A673 (cell line): ENCODE data around the gene ENOPH1. TPM values are rescaled to one million over a fixed set of nuclear protein-coding genes. Genes with fewer than 3 reads are reported as not detected.

ENCODE experiments used
- BruUV-seq: library from RNA; stranded (reverse); fragments of 400-500 nt; replicated peaks from 2 replicates; lab custom pipeline; 2021; lab: Mats Ljungman, UMichigan
- CTCF ChIA-PET: fragments of 300-600 bp; sonication (Branson Sonifier 250); formaldehyde crosslinking; loops from one replicate; lab custom pipeline; 2022; ENCODE audit warnings: antibody characterized with exemption; lab: Charles Lee
- POLR2A ChIA-PET: fragments of 300-600 bp; sonication (Branson Sonifier 250); formaldehyde crosslinking; loops from one replicate; lab custom pipeline; 2022; ENCODE audit warnings: antibody characterized with exemption; ENCODE audit not compliant: low non-redundant PET; lab: Charles Lee
- DNase-seq: peaks from one replicate; pipeline ENCODE4 v3.0.0-alpha.2; 2015; ENCODE audit warnings: low spot score
- H3K27ac ChIP-seq: fragments of 200-600 bp; sonication (generic); 2 replicates; pipeline ENCODE4 v1.5.1; 2016; ENCODE audit warnings: mixed run types, low read depth, mild to moderate bottlenecking, mixed read lengths, antibody characterized with exemption, low read length; ENCODE audit not compliant: poor library complexity, severe bottlenecking
- H3K27me3 ChIP-seq: fragments of 200-600 bp; sonication (generic); replicated peaks from 2 replicates; pipeline ENCODE4 v1.6.1; 2017; ENCODE audit warnings: mixed run types, low read depth, mild to moderate bottlenecking, mixed read lengths, antibody characterized with exemption, low read length; ENCODE audit not compliant: insufficient read depth, poor library complexity
- H3K36me3 ChIP-seq: fragments of 200-600 bp; sonication (generic); 2 replicates; pipeline ENCODE4 v1.6.1; 2016; ENCODE audit warnings: mixed run types, mild to moderate bottlenecking, mixed read lengths, antibody characterized with exemption, low read length; ENCODE audit not compliant: insufficient read depth, poor library complexity, severe bottlenecking
- H3K4me1 ChIP-seq: fragments of 200-600 bp; sonication (generic); 2 replicates; pipeline ENCODE4 v1.6.1; 2017; ENCODE audit warnings: mixed run types, mild to moderate bottlenecking, mixed read lengths, antibody characterized with exemption, low read length; ENCODE audit not compliant: insufficient read depth, poor library complexity, severe bottlenecking
- H3K4me3 ChIP-seq: fragments of 200-600 bp; sonication (generic); 2 replicates; pipeline ENCODE4 v1.5.1; 2016; ENCODE audit warnings: low read depth, mixed run types, mild to moderate bottlenecking, mixed read lengths, low read length; ENCODE audit not compliant: poor library complexity, severe bottlenecking
- H3K9me3 ChIP-seq: fragments of 200-600 bp; sonication (generic); 2 replicates; pipeline ENCODE4 v1.6.1; 2016; ENCODE audit warnings: mixed run types, low read depth, mild to moderate bottlenecking, mixed read lengths, antibody characterized with exemption, low read length; ENCODE audit not compliant: poor library complexity, severe bottlenecking
- EZH2 ChIP-seq: fragments of 200-600 bp; sonication (generic); IDR thresholded peaks from 2 replicates; pipeline ENCODE4 v1.6.1; 2017; ENCODE audit warnings: borderline replicate concordance, low read depth, mild to moderate bottlenecking, mixed read lengths, antibody characterized with exemption, low read length; ENCODE audit not compliant: poor library complexity, severe bottlenecking
- intact Hi-C: fragments of 100-400 bp; cut with micrococcal nuclease; formaldehyde crosslinking; loops from one replicate; pipeline ENCODE4 v1.10.0; 2022; ENCODE audit not compliant: unreplicated experiment
- total RNA-seq: library from RNA; stranded (reverse); gene quantifications from 2 replicates; pipeline ENCODE4 v1.2.3, GENCODE V29; 2021
- TF ChIP-seq, protein P1 (sequence below): fragments of 300-800, 200-600 bp; sonication (generic); conservative IDR thresholded peaks from 2 replicates; pipeline ENCODE4 v1.5.1; 2017; ENCODE audit warnings: low read depth, mild to moderate bottlenecking, antibody characterized with exemption, low read length, moderate library complexity, mixed read lengths

The ENOPH1 gene
- total RNA-seq, 1 experiment from 2014 or later: 29.3 TPM

DNA sequence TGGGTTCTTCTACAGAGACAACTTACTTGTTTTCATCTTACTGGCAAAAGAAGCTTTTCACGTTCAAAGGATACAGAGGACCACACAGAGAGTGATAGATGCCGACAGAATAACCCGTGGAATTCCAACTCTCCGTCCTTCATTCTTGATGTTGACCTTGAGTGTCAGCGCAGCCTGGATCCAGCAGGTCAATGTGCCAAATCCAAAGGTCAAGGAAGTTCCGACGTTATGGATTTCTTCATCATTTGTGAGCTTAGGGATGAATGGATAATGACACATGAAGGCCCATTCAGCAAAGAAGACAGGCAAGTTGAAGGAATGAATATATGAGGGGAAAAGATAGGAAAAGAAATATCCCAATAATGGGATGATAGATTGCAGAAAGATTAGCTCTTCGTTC, 59.6 kb downstream of the ENOPH1 start:
- POLR2A ChIA-PET: no interaction called here
- Histone ChIP-seq H3K27me3 (no peaks in the 10 kb centered on the region), H3K27ac (no peak overlapping the region), H3K36me3 (no peaks in the 10 kb centered on the region), H3K4me1 (no peaks in the 10 kb centered on the region), H3K9me3 (no peaks in the 10 kb centered on the region), H3K4me3 (no peak overlapping the region)
- CTCF ChIA-PET: no interaction called here
- no peak for DNase-seq
- TF ChIP-seq, protein P1, sequence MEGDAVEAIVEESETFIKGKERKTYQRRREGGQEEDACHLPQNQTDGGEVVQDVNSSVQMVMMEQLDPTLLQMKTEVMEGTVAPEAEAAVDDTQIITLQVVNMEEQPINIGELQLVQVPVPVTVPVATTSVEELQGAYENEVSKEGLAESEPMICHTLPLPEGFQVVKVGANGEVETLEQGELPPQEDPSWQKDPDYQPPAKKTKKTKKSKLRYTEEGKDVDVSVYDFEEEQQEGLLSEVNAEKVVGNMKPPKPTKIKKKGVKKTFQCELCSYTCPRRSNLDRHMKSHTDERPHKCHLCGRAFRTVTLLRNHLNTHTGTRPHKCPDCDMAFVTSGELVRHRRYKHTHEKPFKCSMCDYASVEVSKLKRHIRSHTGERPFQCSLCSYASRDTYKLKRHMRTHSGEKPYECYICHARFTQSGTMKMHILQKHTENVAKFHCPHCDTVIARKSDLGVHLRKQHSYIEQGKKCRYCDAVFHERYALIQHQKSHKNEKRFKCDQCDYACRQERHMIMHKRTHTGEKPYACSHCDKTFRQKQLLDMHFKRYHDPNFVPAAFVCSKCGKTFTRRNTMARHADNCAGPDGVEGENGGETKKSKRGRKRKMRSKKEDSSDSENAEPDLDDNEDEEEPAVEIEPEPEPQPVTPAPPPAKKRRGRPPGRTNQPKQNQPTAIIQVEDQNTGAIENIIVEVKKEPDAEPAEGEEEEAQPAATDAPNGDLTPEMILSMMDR: no peak
- TF ChIP-seq EZH2: no peak
- BruUV-seq: no TSS peak
- intact Hi-C loops: no loop called here

DNA sequence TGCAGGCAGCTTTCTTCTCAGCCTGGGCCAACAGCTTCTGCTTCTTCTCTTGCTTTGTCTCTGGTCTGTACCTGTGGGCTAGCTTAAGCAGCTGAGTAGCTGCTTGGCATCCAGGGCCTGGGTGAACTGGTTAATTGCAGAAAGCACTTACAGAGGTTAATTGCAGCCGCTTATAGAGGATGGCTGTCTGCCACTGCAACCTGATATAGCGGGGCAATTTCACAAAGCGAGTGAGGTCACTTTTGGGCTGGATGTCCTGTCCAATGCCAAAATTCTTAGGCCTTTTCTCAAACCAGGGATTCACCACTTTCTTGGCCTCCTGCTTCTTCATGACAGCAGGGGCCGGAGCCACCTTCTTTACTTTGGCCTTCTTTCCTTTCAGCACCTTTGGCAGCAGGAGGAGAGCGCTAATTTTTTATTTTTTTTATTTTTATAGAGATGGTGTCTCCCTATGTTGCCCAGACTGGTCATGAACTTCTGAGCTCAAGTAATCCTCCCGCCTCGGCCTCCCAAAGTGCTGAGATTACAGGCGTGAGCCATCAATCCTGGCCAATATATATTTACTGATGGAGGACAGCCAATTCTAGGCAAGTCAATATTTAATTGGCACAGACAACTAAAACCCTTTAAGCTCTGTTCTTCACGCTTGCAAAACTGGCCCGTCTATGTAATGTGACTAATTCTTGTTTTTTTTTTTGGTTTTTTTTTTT, 61.0 kb downstream of the ENOPH1 start:
- BruUV-seq: no TSS peak
- Histone ChIP-seq H3K27ac (no peak overlapping the region), H3K36me3 (no peaks in the 10 kb centered on the region), H3K4me1 (no peaks in the 10 kb centered on the region), H3K27me3 (no peaks in the 10 kb centered on the region), H3K9me3 (no peaks in the 10 kb centered on the region), H3K4me3 (no peak overlapping the region)
- intact Hi-C loops: no loop called here
- POLR2A ChIA-PET: no interaction called here
- DNase-seq: no peak
- CTCF ChIA-PET: no interaction called here
- no peak for TF ChIP-seq EZH2
- TF ChIP-seq, protein P1: no peak

DNA sequence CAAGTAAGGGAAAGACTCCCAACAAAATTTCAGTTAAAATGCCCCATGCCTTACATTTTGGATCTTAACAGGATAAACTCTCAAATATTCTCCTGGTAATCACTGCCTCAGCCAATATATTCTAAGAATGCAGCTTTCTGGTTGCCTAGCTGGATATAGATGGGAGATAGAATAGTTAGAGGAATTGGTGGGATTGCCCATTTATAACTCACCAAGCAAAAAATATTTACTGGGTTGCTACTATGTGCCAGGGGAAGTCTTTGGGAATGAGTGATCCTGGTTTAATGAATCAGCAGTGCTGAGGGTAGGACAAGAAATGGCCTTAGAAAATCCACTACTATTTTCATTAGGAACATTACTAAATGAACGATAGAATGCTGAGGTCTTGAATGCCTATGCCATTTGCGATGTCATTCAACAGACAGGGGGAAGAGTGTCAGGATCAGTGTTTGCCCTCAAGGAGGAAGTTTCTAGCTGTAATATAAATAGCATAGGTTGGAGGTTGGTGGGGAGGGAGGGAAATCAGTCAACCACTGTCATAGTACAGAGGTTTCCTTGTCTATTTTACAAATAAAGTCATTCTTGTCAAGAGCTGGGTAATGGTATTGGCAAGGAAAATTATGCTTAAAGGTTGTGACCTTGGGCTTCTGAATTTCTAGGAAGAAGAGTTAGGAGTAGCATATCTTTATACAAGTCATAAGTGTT, 63.5 kb downstream of the ENOPH1 start:
- TF ChIP-seq EZH2: no peak
- TF ChIP-seq, protein P1: no peak
- H3K9me3 ChIP-seq: no peaks in the 10 kb centered on the region
- POLR2A ChIA-PET: no interaction called here
- no peaks in the 10 kb centered on the region for H3K4me1 ChIP-seq
- H3K4me3 ChIP-seq: no peak overlapping the region
- H3K36me3 ChIP-seq: no peaks in the 10 kb centered on the region
- CTCF ChIA-PET: no interaction called here
- no TSS peak for BruUV-seq
- no peak overlapping the region for H3K27ac ChIP-seq
- DNase-seq: no peak
- no peaks in the 10 kb centered on the region for H3K27me3 ChIP-seq
- intact Hi-C loops: no loop called here
